ENCODE results near the gene ATAD3B.
"Not testable (repeated sequence)": the region's sequence is repeated elsewhere in the genome, so short reads cannot be mapped to it uniquely, and the experiment has no call there.

Gene ATAD3B

DNA sequence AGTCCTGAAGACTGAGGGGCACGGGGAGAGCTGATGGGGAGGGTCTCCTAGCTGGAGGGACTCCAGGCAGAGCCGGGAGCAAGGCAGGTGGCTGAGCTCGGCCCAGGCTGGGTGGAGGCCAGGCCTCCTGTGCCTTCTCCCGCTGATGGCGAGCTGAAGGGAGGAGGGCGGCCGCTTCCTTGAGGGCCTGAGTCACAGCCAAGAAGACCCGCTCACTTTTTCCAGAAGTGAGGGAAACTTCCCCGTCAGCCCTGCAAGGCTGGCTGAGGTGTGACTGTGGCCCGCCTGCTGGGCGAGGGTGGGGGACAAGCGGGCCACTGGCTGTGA, 37.8 kb upstream of the ATAD3B start:
- no peak for DNase-seq

- DNase-seq, result peak; percentile 78
Observed at GRCh38 chr1:1434131-1434823, 37.3 kb upstream of the ATAD3B start.

GRCh38 chr1:1434824-1435105, 36.8 kb upstream of the ATAD3B start:
- DNase-seq, result no peak

GRCh38 chr1:1435106-1435903, 36.3 kb upstream of the ATAD3B start, which contains the start of gene VWA1:
Gene VWA1 (plus strand): TSS chr1:1435690. CDS start chr1:1435749, 59 bp downstream.
- DNase-seq, result peak; percentile 78

GRCh38 chr1:1435911-1436629, 35.5 kb upstream of the ATAD3B start:
- no peak for DNase-seq

- DNase-seq, result no peak
Observed at GRCh38 chr1:1436630-1437032, 34.9 kb upstream of the ATAD3B start.

DNA sequence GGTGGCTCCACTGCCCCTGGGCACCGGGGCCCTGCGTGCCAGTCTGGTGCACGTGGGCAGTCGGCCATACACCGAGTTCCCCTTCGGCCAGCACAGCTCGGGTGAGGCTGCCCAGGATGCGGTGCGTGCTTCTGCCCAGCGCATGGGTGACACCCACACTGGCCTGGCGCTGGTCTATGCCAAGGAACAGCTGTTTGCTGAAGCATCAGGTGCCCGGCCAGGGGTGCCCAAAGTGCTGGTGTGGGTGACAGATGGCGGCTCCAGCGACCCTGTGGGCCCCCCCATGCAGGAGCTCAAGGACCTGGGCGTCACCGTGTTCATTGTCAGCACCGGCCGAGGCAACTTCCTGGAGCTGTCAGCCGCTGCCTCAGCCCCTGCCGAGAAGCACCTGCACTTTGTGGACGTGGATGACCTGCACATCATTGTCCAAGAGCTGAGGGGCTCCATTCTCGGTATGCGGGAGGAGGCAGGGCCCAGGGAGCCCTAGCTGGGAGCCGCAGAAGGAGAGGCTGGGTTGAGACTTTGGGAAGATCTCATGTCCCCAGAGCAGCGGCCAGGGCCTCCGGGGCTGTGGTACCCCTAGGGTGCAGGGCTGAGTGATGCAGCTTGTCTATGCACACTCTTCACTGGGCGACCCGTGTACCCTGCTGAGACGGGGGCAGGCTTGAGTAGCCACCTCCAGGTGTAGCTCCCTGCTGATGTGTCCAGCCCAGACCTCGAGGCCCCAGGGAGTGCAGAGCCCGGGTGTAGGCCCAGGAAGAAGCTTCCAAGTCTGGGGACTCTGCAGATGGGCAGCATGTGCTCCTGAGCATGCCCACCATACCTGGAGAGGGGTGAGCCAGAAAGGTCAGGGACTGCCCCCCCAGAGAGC, 34.3 kb upstream of the ATAD3B start:
- no peak for DNase-seq

DNA sequence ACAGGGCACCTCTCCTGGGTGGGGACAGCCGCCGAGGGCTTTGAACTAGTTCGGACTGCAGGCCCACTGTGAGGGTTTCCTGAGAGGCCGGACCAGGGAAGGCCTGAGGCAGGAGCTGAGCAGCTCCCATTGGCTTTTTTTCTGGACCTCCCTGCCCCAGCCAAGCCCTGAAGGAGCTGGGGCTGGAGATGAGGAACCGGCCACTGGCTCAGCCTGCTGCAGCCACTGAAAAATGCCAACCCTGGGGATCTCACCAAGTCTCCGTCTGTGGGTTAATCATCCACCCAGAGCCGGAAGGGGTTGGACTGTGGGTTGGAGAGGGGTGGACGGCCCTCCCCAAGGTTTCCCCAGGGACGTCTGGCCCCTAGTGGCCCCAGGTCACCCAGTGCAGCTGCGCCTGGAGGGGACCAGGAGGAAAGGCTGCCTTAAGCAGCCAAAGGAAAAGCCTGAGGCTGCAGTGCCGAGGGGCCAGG, 33.6 kb upstream of the ATAD3B start:
- DNase-seq, result no peak

DNA sequence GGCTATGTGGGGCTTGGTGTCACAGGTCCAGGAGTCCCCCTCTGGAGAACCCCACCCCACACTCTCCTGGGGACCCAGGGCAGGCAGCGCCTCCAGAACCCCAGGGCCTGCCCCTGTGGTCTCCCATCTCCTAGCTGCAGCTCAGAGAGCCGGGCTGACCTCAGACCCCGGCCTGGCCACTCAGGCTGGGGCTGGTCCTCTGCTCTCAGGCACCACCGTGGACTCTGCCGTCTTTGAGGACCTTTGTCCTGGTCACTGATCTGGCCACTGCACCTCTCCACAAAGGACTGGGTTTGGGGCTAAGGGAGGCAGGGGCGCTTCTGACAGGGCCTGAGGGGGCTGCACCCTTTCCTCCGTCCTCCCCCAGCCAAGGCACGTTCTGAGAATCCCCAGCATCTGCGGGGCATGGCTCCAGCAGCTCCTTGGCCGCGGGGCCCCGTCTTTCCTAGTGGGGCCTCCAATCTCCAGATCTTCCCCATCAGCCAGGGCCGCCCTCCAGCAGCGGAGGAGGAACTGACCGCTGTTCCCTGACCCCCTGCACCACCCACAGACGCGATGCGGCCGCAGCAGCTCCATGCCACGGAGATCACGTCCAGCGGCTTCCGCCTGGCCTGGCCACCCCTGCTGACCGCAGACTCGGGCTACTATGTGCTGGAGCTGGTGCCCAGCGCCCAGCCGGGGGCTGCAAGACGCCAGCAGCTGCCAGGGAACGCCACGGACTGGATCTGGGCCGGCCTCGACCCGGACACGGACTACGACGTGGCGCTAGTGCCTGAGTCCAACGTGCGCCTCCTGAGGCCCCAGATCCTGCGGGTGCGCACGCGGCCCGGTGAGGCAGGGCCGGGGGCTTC, 32.8 kb upstream of the ATAD3B start:
- no peak for DNase-seq

DNA sequence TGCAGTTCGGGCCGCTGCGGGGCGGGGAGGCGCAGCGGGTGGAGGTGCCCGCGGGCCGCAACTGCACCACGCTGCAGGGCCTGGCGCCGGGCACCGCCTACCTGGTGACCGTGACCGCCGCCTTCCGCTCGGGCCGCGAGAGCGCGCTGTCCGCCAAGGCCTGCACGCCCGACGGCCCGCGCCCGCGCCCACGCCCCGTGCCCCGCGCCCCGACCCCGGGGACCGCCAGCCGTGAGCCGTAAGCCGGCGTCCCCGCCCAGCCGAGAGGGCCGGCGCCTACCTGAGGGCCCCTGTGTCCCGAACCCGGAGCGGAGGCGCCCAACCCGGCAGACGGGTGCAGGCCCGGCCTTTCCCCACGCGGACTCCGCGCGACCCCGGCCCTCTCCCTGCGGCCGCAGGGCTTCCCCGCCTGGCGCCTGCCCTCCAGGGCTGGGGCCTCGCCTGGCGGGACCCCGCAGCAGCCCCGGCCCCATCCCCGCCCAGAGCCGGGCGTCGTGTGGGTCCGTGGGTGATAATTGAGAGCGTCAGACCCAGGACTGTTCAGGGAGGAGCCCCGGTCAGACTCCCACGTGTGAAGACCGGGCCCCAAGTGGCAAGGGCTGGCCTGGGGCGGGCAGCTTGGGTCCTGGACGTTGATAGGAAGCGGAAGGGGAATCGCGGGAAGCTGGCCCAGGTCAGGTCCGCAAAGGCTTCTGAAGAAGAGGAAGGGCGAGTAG, 31.9 kb upstream of the ATAD3B start:
- DNase-seq, result no peak

DNA sequence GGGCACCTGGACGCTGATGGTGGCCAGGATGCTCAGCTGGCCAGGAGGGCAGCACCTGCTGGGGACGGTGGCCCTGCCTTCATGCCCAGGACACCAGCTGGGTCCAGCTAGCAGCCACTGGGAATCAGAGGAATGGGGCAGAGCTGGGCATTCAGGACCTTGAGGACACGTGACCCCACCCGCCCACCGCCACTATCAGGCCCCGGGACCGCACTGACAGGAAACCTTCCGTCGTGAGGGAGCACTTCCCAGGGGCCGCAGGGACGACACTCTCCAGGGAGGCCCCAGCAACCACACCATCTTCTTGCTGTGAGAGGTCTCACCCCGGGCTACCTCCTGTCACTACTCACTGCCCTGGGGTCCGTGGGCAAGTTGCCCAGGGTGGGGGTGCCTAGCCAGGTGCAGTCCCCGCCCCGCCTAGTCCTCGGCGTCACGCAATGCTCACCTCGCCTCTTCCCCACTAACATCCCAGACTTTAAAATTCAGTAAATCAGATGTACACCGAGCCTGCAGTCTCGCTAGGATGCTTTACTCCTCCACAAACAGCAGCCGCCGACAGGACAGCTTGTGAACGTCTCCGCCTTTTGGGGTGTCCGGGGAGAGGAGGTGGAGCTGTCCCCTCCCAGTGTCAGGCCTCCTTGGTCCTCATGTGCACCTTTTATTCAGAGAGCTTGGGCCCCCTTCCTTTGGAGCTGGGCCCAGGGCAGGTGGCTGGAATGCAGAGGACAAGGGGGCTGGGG, 31.1 kb upstream of the ATAD3B start:
- DNase-seq, result no peak

DNA sequence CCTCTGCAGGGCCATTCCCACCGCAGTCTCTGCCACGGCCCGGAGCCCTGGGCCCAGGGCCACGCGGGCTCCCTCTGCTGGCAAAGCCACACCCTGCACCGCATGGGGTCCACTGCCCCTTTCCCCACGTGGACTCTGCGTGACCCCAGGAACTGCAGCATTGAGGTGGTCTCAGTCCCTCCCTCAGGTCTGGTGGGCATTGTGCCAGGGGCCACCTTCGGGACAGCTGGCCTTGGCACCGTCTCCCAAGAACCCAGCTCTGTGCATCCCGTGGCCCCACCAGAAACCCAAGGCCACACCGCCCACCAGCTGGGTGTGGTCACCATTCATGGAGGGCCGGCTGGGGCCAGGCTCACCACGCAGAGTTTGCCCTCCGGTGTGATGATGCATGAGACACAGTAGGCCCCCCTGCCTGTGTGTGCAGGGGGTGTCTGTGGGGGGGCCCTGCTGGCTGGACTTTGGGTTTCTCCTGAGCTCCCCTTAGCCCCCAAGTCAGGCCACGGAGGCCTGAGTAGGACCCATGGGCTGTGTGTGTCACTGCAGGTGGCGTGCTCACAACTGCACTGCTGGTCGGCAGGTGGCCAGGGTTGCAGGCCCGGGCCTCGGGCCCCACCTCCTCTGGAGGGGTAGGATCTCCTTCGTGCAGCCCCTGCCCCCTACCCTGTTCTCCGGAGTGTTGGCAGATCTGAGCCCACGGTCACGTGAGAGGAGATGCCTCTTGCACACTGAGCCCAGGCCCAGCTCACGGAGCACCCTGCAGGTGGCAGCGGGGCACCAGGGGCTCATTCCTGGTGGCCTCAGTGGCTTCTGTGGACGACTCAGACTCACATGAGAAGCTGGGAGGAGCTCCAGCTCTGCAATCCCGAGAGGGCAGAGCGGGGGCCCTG, 30.3 kb upstream of the ATAD3B start:
- peak; percentile 25 for DNase-seq

DNA sequence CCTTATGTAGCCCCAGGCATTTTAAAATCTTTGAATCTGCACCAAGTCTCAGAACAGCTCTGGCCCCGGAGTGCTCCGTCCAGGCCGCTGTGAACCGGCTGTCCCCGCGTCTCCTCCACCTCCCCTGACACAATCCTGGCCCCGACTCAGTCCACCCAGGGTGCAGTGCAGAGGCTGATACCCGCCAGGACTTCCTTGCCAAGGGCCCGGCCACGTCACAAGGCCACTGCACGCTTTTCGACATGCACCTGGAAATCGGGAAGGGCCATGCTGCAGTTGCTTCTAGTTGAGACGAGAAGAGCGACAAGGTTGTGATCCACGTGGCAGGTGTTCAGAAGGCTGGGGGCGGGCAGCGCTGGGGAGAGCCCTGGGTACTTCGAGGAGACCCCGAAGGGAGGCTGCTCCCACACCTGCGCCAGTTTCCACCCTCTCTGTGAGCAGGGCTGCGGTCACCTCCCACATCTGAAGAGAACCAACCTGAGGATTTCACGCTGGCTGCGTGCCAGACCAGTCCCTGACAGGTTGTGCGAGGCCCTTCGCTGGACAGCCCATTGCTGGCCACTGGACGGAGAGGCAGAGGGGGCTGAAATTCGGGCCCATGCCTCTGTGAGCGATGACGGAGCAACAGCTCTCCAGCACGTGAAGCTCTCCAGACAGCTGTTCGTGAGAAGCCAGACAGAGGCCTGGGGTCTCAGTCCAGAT, 29.3 kb upstream of the ATAD3B start:
- DNase-seq, result no peak

DNA sequence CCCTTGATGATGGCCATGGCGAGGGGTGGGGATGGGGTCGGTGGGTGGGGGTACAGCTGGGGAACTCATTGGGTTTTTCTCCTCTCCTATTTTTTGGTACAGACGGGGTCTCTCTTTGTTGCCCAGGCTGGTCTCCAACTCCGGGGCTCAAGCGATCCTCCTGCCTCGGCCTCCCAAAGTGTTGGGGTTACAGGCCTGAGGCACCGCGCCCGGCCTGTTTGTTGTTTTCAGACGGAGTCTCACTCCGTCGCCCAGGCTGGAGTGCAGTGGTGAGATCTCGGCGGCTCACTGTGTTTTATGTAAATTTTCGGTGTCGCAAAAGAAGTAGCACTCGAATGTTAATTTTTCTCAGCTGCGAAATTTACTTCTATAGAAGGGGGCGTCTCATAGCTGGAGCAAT, 24.9 kb upstream of the ATAD3B start:
- DNase-seq, result not testable (repeated sequence)

GRCh38 chr1:1449099-1449739, 22.3 kb upstream of the ATAD3B start, which contains the start of gene ATAD3C:
Gene ATAD3C (plus strand): TSS chr1:1449689. CDS start chr1:1450684, 995 bp downstream.
- no peak for DNase-seq

- DNase-seq, result not testable (repeated sequence)
Observed at GRCh38 chr1:1450616-1451015, 20.9 kb upstream of the ATAD3B start.

- no peak for DNase-seq
Observed at GRCh38 chr1:1451696-1452364, 19.7 kb upstream of the ATAD3B start.

DNA sequence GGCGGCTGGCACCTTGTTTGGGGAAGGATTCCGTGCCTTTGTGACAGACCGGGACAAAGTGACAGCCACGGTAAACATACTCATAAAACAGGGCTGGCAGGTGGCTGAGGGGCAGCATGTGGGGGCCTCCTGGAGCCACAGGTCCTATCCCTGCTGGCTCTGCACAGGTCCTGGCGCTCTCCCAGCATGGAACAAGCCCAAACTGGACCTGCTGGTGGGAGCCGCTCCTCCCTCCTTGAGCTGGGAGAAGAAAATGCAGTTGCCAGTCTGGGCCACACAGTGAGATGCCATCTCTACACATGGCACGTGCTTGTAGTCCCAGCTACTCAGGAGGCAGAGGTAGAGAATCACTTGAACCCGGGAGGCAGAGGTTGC, 19.2 kb upstream of the ATAD3B start:
- DNase-seq, result not testable (repeated sequence)
